GM12878 (cell line): ENCODE data around the gene CCDC102B. TPM values are rescaled to one million over a fixed set of nuclear protein-coding genes. Genes with fewer than 3 reads are reported as not detected.
A peak's percentile ranks its signal among the peaks of the same experiment; 100 is the strongest.

Experiments used
- ATAC-seq: fragments of 200-7000 bp; cut with Tn5 transposase; 3 replicates; pipeline ENCODE4 v1.9.1; 2020; ENCODE audit warnings: mild to moderate bottlenecking, moderate library complexity
- BruUV-seq: library from RNA; stranded (reverse); fragments of 400-500 nt; replicated peaks from 2 replicates; lab custom pipeline; 2021; lab: Mats Ljungman, UMichigan
- CTCF ChIA-PET: fragments of 300-600 bp; sonication (Branson Sonifier 250); formaldehyde crosslinking; extraction: SDS; loops from one replicate; lab custom pipeline; 2021; ENCODE audit warnings: inconsistent platforms; lab: Yijun Ruan, JAX
- POLR2A ChIA-PET: fragments of 350-600 bp; formaldehyde crosslinking; extraction: SDS; loops from one replicate; lab custom pipeline; 2021; ENCODE audit warnings: inconsistent platforms; lab: Charles Lee
- RAD21 ChIA-PET: fragments of 300-600 bp; sonication (Branson Sonifier 250); formaldehyde crosslinking; loops from one replicate; lab custom pipeline; 2023; ENCODE audit warnings: antibody characterized with exemption; ENCODE audit not compliant: unreplicated experiment; lab: Charles Lee
- SMC1A ChIA-PET: fragments of 300-600 bp; sonication (Branson Sonifier 250); formaldehyde crosslinking; loops from one replicate; lab custom pipeline; 2023; ENCODE audit not compliant: unreplicated experiment, uncharacterized antibody; lab: Charles Lee
- DNase-seq: peaks from one replicate; pipeline ENCODE4 v3.0.0-alpha.2; 2011; ENCODE audit warnings: low read depth, low spot score
- FAIRE-seq: peaks from 3 replicates; lab custom pipeline; 2011; peaks lifted over from hg19 to GRCh38; lab: Jason Lieb, UNC
- H2AFZ ChIP-seq: 2 replicates; pipeline ENCODE4 v1.6.0; 2011; ENCODE audit warnings: low read depth, low read length, control low read depth; ENCODE audit not compliant: control insufficient read depth
- H3K27ac ChIP-seq: 2 replicates; pipeline ENCODE4 v1.5.1; 2011; ENCODE audit warnings: control low read depth; ENCODE audit not compliant: control insufficient read depth, insufficient read depth
- H3K27me3 ChIP-seq, 2 experiments: replicated peaks in 1 of 2; 2 replicates each; pipeline versions ENCODE4 v1.6.0 to v1.6.1; 2011; ENCODE audit warnings: low read length in 1 of 2; ENCODE audit not compliant: control insufficient read depth in 2 of 2, insufficient read depth in 2 of 2
- H3K36me3 ChIP-seq, 2 experiments: 2 replicates each; pipeline ENCODE4 v1.5.1; 2011; ENCODE audit warnings: low read length in 1 of 2; ENCODE audit not compliant: control insufficient read depth in 2 of 2, insufficient read depth in 2 of 2
- H3K4me1 ChIP-seq: 2 replicates; pipeline ENCODE4 v1.6.1; 2011; ENCODE audit warnings: mild to moderate bottlenecking, low read length, moderate library complexity, mixed read lengths; ENCODE audit not compliant: control insufficient read depth, insufficient read depth
- H3K4me2 ChIP-seq: 2 replicates; pipeline ENCODE4 v1.6.0; 2011; ENCODE audit warnings: control low read depth; ENCODE audit not compliant: control insufficient read depth, insufficient read depth
- H3K4me3 ChIP-seq: fragments of 200-600 bp; sonication (generic); 2 replicates; pipeline ENCODE4 v1.5.1; 2016
- H3K79me2 ChIP-seq: 2 replicates; pipeline ENCODE4 v1.6.0; 2011; ENCODE audit warnings: low read length; ENCODE audit not compliant: control insufficient read depth, insufficient read depth
- H3K9ac ChIP-seq: 2 replicates; pipeline ENCODE4 v1.8.0; 2011; ENCODE audit warnings: low read length, control low read depth, mixed read lengths; ENCODE audit not compliant: control insufficient read depth, insufficient read depth
- H3K9me3 ChIP-seq: replicated peaks from 3 replicates; pipeline ENCODE4 v1.5.1; 2011; ENCODE audit warnings: mild to moderate bottlenecking, low read length; ENCODE audit not compliant: control insufficient read depth, insufficient read depth
- H4K20me1 ChIP-seq: 2 replicates; pipeline ENCODE4 v1.6.0; 2011; ENCODE audit not compliant: control insufficient read depth, insufficient read depth
- BCL11A ChIP-seq: IDR thresholded peaks from 2 replicates; pipeline ENCODE4 v1.6.1; 2011; ENCODE audit warnings: low read depth, low read length
- BRCA1 ChIP-seq: IDR thresholded peaks from 2 replicates; pipeline ENCODE4 v1.6.1; 2011; ENCODE audit warnings: low read depth, low read length, improper control_type of control experiment
- CHD2 ChIP-seq: IDR thresholded peaks from 2 replicates; pipeline ENCODE4 v1.6.1; 2011; ENCODE audit warnings: low read depth, low read length, improper control_type of control experiment, borderline replicate concordance
- CREM ChIP-seq: IDR thresholded peaks from 2 replicates; pipeline ENCODE4 v1.6.1; 2014; ENCODE audit warnings: antibody characterized with exemption, low read depth
- DPF2 ChIP-seq: fragments of 450-650 bp; IDR thresholded peaks from 2 replicates; pipeline ENCODE4 v1.6.1; 2017; ENCODE audit warnings: mild to moderate bottlenecking
- HDGF ChIP-seq: fragments of 450-650 bp; IDR thresholded peaks from 2 replicates; pipeline ENCODE4 v1.6.1; 2016; ENCODE audit warnings: antibody characterized with exemption
- MXI1 ChIP-seq: fragments of 150-350 bp; IDR thresholded peaks from 2 replicates; pipeline ENCODE4 v1.6.1; 2011; ENCODE audit warnings: low read depth, mild to moderate bottlenecking, inconsistent platforms, low read length, improper control_type of control experiment
- MYC ChIP-seq: IDR thresholded peaks from 2 replicates; pipeline ENCODE4 v1.6.1; 2011; ENCODE audit warnings: mild to moderate bottlenecking, low read length, moderate library complexity, inconsistent platforms; ENCODE audit not compliant: insufficient read depth, insufficient replicate concordance, insufficient read length, severe bottlenecking
- RAD51 ChIP-seq: fragments of 450-650 bp; IDR thresholded peaks from 2 replicates; pipeline ENCODE4 v1.6.1; 2016; ENCODE audit warnings: moderate library complexity, mild to moderate bottlenecking, inconsistent platforms
- SMAD1 ChIP-seq: fragments of 450-650 bp; IDR thresholded peaks from 2 replicates; pipeline ENCODE4 v1.6.1; 2018; ENCODE audit warnings: mild to moderate bottlenecking, low read depth; ENCODE audit not compliant: partially characterized antibody
- SUPT20H ChIP-seq: IDR thresholded peaks from 2 replicates; pipeline ENCODE4 v1.6.1; 2011; ENCODE audit warnings: low read depth, mild to moderate bottlenecking, low read length, moderate library complexity, borderline replicate concordance; ENCODE audit not compliant: control insufficient read depth
- TAF1 ChIP-seq: IDR thresholded peaks from 2 replicates; pipeline ENCODE4 v1.6.1; 2011; ENCODE audit warnings: mild to moderate bottlenecking, low read depth, low read length, borderline replicate concordance
- YY1 ChIP-seq: IDR thresholded peaks from 2 replicates; pipeline ENCODE4 v1.6.1; 2011; ENCODE audit warnings: low read depth, mild to moderate bottlenecking, low read length
- ZNF217 ChIP-seq: fragments of 450-650 bp; IDR thresholded peaks from 2 replicates; pipeline ENCODE4 v1.6.1; 2017; ENCODE audit warnings: antibody characterized with exemption, mild to moderate bottlenecking
- WGBS: methylation state at CpG from one replicate; pipeline ENCODE4 v1.1.6; 2016; ENCODE audit warnings: low lambda C conversion rate; ENCODE audit not compliant: insufficient replicate concordance, insufficient coverage; ENCODE audit errors: missing lambda C conversion rate; 5-methylcytosine and 5-hydroxymethylcytosine counted together
- in situ Hi-C: fragments of 300-500 bp; cut with MboI; formaldehyde crosslinking; loops from 9 replicates; pipeline ENCODE4 v1.14.3; 2018; ENCODE audit warnings: mixed read lengths
- intact Hi-C: fragments of 100-400 bp; cut with micrococcal nuclease; formaldehyde crosslinking; loops from one replicate; pipeline ENCODE4 v1.14.2; 2022; ENCODE audit not compliant: unreplicated experiment
- polyA plus RNA-seq, 11 experiments: library from polyadenylated mRNA; depleted of rRNA in 4 of 11; unstranded in 6 of 11; stranded (reverse) in 5 of 11; fragments of >200 nt; fragmentation: Nextera tagmentation in 4 of 11; fragmentation: Illumina TruSeq in 1 of 11; extraction: Ambion mirVana in 4 of 11; extraction: Trizol in 1 of 11; gene quantifications; 1 replicate in 1 of 11; 2 replicates in 10 of 11; pipeline versions ENCODE4 v1.2.1 to v1.2.3, GENCODE V29; 2011 to 2016; ENCODE audit warnings: inconsistent platforms in 2 of 11, missing spikeins in 2 of 11, low read depth in 1 of 11
- total RNA-seq, 4 experiments: library from RNA; depleted of rRNA in 3 of 4; stranded (reverse); fragments of >200 nt in 3 of 4; fragmentation: Illumina TruSeq in 1 of 4; extraction: Trizol in 1 of 4; gene quantifications; 2 replicates each; pipeline versions ENCODE4 v1.2.1 to v1.2.3, GENCODE V29; 2013 to 2021
- TF ChIP-seq, protein P1 (sequence below): fragments of 450-650 bp; IDR thresholded peaks from 2 replicates; pipeline ENCODE4 v1.6.1; 2016; ENCODE audit warnings: mild to moderate bottlenecking
- TF ChIP-seq, protein P2 (sequence below): IDR thresholded peaks from 2 replicates; pipeline ENCODE4 v1.6.1; 2012; ENCODE audit warnings: low read length, inconsistent platforms
- TF ChIP-seq, protein P3 (sequence below): IDR thresholded peaks from 2 replicates; pipeline ENCODE4 v1.6.1; 2011; ENCODE audit warnings: mild to moderate bottlenecking, low read depth, low read length, moderate library complexity; ENCODE audit not compliant: insufficient replicate concordance
- TF ChIP-seq, protein P4 (sequence below), 3 experiments: IDR thresholded peaks in 2 of 3; conservative IDR thresholded peaks in 1 of 3; 2 replicates each; pipeline ENCODE4 v1.5.1; 2011; ENCODE audit warnings: low read depth in 3 of 3, low read length in 3 of 3, mild to moderate bottlenecking in 3 of 3, control low read depth in 2 of 3, moderate library complexity in 2 of 3, inconsistent platforms in 1 of 3, mixed read lengths in 1 of 3; ENCODE audit not compliant: control insufficient read depth in 2 of 3, insufficient read depth in 1 of 3; ENCODE audit errors: extremely low read depth in 1 of 3

CCDC102B gene
- total and polyA plus RNA-seq, 10 of the 15 experiments (the other 5 are each of a cell fraction or from before 2014, with no cell fraction given) = 2.7 to 4.7 (median 3.3) TPM

DNA sequence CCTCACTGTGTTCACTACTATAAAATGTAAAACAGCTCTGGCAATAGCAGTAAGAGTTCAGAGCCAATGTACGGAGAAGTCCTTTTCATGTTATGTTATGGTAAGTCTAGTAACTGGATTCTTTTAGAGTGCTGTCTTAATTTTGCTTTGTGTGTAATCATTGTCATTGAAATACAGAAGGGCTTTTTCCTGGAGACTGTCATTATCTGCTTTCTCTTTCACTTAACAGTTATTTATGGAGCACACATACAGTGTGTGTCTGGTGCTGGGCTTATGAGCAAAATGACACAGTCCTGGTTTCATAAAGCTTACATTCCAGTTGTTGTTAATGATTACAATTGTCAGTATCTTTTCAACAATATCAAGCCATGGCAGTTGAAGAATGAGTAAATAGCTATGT is 95.5 kb downstream of the CCDC102B start:
- ChIA-PET SMC1A (interaction anchor here (1.0 kb wide), 1 partner anchor 40 kb away, joined by 3 read pairs; no protein-coding TSS in a partner anchor), POLR2A (interaction anchor here (0.8 kb wide), 1 partner anchor 9 kb away, joined by 3 read pairs; no protein-coding TSS in a partner anchor), CTCF (no interaction called here), RAD21 (no interaction called here)
- TF ChIP-seq BRCA1 (no peak), HDGF (no peak), BCL11A (no peak), SMAD1 (no peak), ZNF217 (no peak), CREM (no peak), MYC (no peak), RAD51 (no peak), TAF1 (no peak), SUPT20H (no peak), YY1 (no peak), MXI1 (no peak), CHD2 (no peak), DPF2 (no peak)
- TF ChIP-seq, protein P1, sequence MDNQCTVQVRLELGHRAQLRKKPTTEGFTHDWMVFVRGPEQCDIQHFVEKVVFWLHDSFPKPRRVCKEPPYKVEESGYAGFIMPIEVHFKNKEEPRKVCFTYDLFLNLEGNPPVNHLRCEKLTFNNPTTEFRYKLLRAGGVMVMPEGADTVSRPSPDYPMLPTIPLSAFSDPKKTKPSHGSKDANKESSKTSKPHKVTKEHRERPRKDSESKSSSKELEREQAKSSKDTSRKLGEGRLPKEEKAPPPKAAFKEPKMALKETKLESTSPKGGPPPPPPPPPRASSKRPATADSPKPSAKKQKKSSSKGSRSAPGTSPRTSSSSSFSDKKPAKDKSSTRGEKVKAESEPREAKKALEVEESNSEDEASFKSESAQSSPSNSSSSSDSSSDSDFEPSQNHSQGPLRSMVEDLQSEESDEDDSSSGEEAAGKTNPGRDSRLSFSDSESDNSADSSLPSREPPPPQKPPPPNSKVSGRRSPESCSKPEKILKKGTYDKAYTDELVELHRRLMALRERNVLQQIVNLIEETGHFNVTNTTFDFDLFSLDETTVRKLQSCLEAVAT = no peak
- TF ChIP-seq, protein P2, sequence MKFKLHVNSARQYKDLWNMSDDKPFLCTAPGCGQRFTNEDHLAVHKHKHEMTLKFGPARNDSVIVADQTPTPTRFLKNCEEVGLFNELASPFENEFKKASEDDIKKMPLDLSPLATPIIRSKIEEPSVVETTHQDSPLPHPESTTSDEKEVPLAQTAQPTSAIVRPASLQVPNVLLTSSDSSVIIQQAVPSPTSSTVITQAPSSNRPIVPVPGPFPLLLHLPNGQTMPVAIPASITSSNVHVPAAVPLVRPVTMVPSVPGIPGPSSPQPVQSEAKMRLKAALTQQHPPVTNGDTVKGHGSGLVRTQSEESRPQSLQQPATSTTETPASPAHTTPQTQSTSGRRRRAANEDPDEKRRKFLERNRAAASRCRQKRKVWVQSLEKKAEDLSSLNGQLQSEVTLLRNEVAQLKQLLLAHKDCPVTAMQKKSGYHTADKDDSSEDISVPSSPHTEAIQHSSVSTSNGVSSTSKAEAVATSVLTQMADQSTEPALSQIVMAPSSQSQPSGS = no peak
- TF ChIP-seq, protein P3, sequence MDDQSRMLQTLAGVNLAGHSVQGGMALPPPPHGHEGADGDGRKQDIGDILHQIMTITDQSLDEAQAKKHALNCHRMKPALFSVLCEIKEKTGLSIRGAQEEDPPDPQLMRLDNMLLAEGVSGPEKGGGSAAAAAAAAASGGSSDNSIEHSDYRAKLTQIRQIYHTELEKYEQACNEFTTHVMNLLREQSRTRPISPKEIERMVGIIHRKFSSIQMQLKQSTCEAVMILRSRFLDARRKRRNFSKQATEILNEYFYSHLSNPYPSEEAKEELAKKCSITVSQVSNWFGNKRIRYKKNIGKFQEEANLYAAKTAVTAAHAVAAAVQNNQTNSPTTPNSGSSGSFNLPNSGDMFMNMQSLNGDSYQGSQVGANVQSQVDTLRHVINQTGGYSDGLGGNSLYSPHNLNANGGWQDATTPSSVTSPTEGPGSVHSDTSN = no peak
- TF ChIP-seq, protein P4, sequence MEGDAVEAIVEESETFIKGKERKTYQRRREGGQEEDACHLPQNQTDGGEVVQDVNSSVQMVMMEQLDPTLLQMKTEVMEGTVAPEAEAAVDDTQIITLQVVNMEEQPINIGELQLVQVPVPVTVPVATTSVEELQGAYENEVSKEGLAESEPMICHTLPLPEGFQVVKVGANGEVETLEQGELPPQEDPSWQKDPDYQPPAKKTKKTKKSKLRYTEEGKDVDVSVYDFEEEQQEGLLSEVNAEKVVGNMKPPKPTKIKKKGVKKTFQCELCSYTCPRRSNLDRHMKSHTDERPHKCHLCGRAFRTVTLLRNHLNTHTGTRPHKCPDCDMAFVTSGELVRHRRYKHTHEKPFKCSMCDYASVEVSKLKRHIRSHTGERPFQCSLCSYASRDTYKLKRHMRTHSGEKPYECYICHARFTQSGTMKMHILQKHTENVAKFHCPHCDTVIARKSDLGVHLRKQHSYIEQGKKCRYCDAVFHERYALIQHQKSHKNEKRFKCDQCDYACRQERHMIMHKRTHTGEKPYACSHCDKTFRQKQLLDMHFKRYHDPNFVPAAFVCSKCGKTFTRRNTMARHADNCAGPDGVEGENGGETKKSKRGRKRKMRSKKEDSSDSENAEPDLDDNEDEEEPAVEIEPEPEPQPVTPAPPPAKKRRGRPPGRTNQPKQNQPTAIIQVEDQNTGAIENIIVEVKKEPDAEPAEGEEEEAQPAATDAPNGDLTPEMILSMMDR (IDR thresholded peaks at IDR 0.05 in 2 of 3, conservative IDR thresholded peaks at IDR 0.05 in 1 of 3; ENCODE audit: control insufficient read depth in 2 of 3, extremely low read depth in 1 of 3, insufficient read depth in 1 of 3, low read depth in 3 of 3, low read length in 3 of 3) = no peak
- Histone ChIP-seq H3K79me2 (no peaks in the 10 kb centered on the region), H3K36me3 (no peaks in the 10 kb centered on the region), H3K4me2 (no peak overlapping the region), H2AFZ (no peak overlapping the region), H4K20me1 (no peaks in the 10 kb centered on the region), H3K27ac (no peak overlapping the region), H3K9ac (no peak overlapping the region), H3K27me3 (no peaks in the 10 kb centered on the region), H3K4me3 (no peak overlapping the region), H3K9me3 (no peaks in the 10 kb centered on the region), H3K4me1 (no peaks in the 10 kb centered on the region)
- WGBS = 86% methylated on average over 1 of the region's 1 CpG
- in situ Hi-C loops (no loop called here), intact Hi-C loops (no loop called here)
- ATAC-seq = peak; percentile 33; the same call in 2 of the 3 replicates
- no peak for DNase-seq
- no TSS peak for BruUV-seq
- FAIRE-seq = no peak
